D721Med (cell line): ENCODE results near the gene LPP.

Experiments used
- DNase-seq: peaks from one replicate; pipeline ENCODE4 v3.0.0; 2011; ENCODE audit warnings: low spot score; ENCODE audit not compliant: insufficient read length
- FAIRE-seq: peaks from 2 replicates; lab custom pipeline; 2011; peaks lifted over from hg19 to GRCh38; lab: Jason Lieb, UNC
- CTCF ChIP-seq: IDR thresholded peaks from 2 replicates; pipeline ENCODE4 v1.5.1; 2012; ENCODE audit warnings: mild to moderate bottlenecking, control low read depth; ENCODE audit not compliant: insufficient read depth; ENCODE audit errors: missing control alignments

LPP gene

GRCh38 chr3:188341501-188341900, 187.5 kb downstream of the LPP start:
- no peak for TF ChIP-seq CTCF
- FAIRE-seq (no peak), DNase-seq (no peak)

GRCh38 chr3:188342991-188343732, 189.2 kb downstream of the LPP start:
- FAIRE-seq (no peak), DNase-seq (no peak)
- TF ChIP-seq CTCF: no peak

GRCh38 chr3:188343894-188344293, 189.9 kb downstream of the LPP start:
- DNase-seq (no peak), FAIRE-seq (no peak)
- no peak for TF ChIP-seq CTCF

GRCh38 chr3:188345223-188345622, 191.3 kb downstream of the LPP start:
- no peak for TF ChIP-seq CTCF
- DNase-seq (no peak), FAIRE-seq (no peak)

GRCh38 chr3:188348435-188349244, 194.7 kb downstream of the LPP start:
- no peak for DNase-seq
- TF ChIP-seq CTCF: no peak
- no peak for FAIRE-seq

GRCh38 chr3:188349351-188349901, 195.5 kb downstream of the LPP start:
- no peak for FAIRE-seq
- DNase-seq: no peak
- TF ChIP-seq CTCF: no peak
